ENCODE measurements around the gene ASTN2.

Gene ASTN2

GRCh38 chr9:116815835-116816234 is 599.0 kb downstream of the ASTN2 start:
- no peak for DNase-seq (ENCODE audit: low read depth)
- TF ChIP-seq, protein P1, sequence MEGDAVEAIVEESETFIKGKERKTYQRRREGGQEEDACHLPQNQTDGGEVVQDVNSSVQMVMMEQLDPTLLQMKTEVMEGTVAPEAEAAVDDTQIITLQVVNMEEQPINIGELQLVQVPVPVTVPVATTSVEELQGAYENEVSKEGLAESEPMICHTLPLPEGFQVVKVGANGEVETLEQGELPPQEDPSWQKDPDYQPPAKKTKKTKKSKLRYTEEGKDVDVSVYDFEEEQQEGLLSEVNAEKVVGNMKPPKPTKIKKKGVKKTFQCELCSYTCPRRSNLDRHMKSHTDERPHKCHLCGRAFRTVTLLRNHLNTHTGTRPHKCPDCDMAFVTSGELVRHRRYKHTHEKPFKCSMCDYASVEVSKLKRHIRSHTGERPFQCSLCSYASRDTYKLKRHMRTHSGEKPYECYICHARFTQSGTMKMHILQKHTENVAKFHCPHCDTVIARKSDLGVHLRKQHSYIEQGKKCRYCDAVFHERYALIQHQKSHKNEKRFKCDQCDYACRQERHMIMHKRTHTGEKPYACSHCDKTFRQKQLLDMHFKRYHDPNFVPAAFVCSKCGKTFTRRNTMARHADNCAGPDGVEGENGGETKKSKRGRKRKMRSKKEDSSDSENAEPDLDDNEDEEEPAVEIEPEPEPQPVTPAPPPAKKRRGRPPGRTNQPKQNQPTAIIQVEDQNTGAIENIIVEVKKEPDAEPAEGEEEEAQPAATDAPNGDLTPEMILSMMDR (IDR thresholded peaks at IDR 0.05; ENCODE audit: low read depth, low read length, missing control alignments) = no peak
- H3K4me3 ChIP-seq (ENCODE audit: low read depth, low read length) = no peak overlapping the region

DNA sequence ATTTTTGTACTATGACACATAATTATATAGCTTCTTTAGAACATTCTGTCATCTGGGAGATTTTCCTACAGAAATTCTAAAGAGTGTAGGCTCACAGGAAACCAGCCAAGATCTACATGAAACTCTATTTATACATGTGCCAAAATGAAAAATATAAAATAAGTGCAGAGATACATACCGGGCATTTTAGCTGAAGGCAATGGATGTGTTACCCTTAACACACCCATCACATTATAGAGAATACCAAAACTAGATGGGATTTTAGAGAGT is 601.9 kb downstream of the ASTN2 start:
- TF ChIP-seq, protein P1 (IDR thresholded peaks at IDR 0.05; ENCODE audit: low read depth, low read length, missing control alignments) = no peak
- no peak overlapping the region for H3K4me3 ChIP-seq (ENCODE audit: low read depth, low read length)
- DNase-seq (ENCODE audit: low read depth) = no peak

GRCh38 chr9:116812231-116813030 is 602.4 kb downstream of the ASTN2 start:
- TF ChIP-seq, protein P1 (IDR thresholded peaks at IDR 0.05; ENCODE audit: low read depth, low read length, missing control alignments) = no peak
- DNase-seq (ENCODE audit: low read depth) = no peak
- no peak overlapping the region for H3K4me3 ChIP-seq (ENCODE audit: low read depth, low read length)

GRCh38 chr9:116809656-116810055 is 605.2 kb downstream of the ASTN2 start:
- no peak for DNase-seq (ENCODE audit: low read depth)
- TF ChIP-seq, protein P1 (IDR thresholded peaks at IDR 0.05; ENCODE audit: low read depth, low read length, missing control alignments) = no peak

DNA sequence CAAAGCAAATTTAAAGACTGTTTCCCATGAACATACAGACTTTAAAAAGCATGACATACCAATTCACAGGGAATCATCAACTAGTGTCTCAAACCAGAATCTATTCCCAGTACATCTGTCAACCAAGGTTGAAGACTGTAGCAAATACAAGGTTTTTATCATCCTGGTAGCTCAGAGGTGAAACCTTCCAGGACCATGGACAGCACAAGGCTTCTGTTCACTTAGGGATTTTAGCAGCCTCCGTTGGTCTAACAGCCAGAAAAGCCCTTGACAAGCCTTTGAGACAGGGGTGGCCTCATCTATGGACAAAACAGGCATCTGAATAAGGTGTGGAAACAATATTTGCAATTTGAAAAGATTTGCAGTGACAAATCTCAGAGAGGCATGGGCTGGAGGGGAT is 608.8 kb downstream of the ASTN2 start:
- no peak for DNase-seq (ENCODE audit: low read depth)
- no peak overlapping the region for H3K4me3 ChIP-seq (ENCODE audit: low read depth, low read length)
- TF ChIP-seq, protein P1 (IDR thresholded peaks at IDR 0.05; ENCODE audit: low read depth, low read length, missing control alignments) = no peak

More at GRCh38 chr9:116809656-116810055, 605.2 kb downstream of the ASTN2 start:
- H3K4me3 ChIP-seq (ENCODE audit: low read depth, low read length) = no peak overlapping the region

DNA sequence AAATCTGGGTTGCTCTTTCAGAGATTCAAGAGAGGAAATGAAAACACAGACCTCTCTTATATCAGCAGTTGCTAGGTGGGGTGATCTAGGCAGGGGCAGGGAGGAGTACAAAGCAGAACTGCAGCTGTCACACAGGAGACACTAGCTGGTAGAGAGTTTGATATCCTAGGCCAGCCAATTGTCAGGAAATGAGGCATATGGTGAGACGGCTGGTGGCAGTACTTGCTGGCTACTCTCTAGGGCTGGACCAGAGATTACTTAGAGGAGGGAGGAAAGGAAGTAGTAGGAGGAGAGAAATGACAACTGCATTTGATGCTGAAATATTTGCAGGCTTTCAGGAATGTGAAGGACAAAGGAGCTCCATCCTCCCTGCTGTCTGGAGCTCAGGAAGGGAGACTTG is 614.0 kb downstream of the ASTN2 start:
- H3K4me3 ChIP-seq (ENCODE audit: low read depth, low read length) = no peak overlapping the region
- TF ChIP-seq, protein P1 (IDR thresholded peaks at IDR 0.05; ENCODE audit: low read depth, low read length, missing control alignments) = no peak
- no peak for DNase-seq (ENCODE audit: low read depth)

DNA sequence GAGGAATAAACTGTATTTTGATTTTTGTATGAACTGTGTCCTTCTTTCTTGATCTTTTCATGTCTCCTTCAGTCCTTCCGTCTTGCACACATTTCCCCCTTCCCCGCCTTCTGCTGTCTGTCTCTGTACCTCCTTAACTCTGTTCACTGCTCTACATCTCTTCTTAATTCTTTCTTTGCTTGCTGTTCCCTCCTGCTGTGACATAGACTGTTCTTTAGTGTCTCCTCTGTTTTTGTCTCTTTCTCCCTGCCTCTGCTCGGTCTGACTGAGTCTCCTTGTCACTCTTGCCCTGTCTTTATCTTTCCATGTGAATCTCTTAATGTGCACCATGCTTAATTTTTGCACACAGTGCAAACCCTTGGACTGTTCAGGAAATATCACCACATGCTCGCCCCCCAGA is 614.8 kb downstream of the ASTN2 start:
- no peak overlapping the region for H3K4me3 ChIP-seq (ENCODE audit: low read depth, low read length)
- TF ChIP-seq, protein P1 (IDR thresholded peaks at IDR 0.05; ENCODE audit: low read depth, low read length, missing control alignments) = no peak
- no peak for DNase-seq (ENCODE audit: low read depth)

Measured in GM12864 (cell line).